ENCODE measurements around the gene IRF7. TPM values are rescaled to one million over a fixed set of nuclear protein-coding genes. Genes with fewer than 3 reads are reported as not detected.
"Not testable (repeated sequence)": the region's sequence is repeated elsewhere in the genome, so short reads cannot be mapped to it uniquely, and the experiment has no call there.

The IRF7 gene
- total and polyA plus RNA-seq, 12 donors: 0.81 to 87.6 (median 11.2) TPM

GRCh38 chr11:650482-650881 lies 34.7 kb upstream of the IRF7 start:
- Histone ChIP-seq H3K4me1 (replicated peaks in 1 of 2) (no peaks in the 10 kb centered on the region), H3K9me3 (replicated peaks in 1 of 3) (no peaks in the 10 kb centered on the region), H3K36me3 (replicated peaks in 1 of 2) (peaks cover 0 to 13% of the 10 kb centered on the region in 2 donors), H3K27me3 (no peaks in the 10 kb centered on the region), H3K27ac (no peak overlapping the region), H3K4me3 (no peak overlapping the region)
- TF ChIP-seq, protein P1, sequence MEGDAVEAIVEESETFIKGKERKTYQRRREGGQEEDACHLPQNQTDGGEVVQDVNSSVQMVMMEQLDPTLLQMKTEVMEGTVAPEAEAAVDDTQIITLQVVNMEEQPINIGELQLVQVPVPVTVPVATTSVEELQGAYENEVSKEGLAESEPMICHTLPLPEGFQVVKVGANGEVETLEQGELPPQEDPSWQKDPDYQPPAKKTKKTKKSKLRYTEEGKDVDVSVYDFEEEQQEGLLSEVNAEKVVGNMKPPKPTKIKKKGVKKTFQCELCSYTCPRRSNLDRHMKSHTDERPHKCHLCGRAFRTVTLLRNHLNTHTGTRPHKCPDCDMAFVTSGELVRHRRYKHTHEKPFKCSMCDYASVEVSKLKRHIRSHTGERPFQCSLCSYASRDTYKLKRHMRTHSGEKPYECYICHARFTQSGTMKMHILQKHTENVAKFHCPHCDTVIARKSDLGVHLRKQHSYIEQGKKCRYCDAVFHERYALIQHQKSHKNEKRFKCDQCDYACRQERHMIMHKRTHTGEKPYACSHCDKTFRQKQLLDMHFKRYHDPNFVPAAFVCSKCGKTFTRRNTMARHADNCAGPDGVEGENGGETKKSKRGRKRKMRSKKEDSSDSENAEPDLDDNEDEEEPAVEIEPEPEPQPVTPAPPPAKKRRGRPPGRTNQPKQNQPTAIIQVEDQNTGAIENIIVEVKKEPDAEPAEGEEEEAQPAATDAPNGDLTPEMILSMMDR (IDR thresholded peaks at IDR 0.05): no peak
- TF ChIP-seq POLR2A (IDR thresholded peaks at IDR 0.05): no peak
- intact Hi-C loops (cut with DNase I): no loop called here
- no peak for DNase-seq
- WGBS, 4 donors: 89 to 93% (median 91%) methylated on average over 9 to 10 of the region's 10 CpGs

DNA sequence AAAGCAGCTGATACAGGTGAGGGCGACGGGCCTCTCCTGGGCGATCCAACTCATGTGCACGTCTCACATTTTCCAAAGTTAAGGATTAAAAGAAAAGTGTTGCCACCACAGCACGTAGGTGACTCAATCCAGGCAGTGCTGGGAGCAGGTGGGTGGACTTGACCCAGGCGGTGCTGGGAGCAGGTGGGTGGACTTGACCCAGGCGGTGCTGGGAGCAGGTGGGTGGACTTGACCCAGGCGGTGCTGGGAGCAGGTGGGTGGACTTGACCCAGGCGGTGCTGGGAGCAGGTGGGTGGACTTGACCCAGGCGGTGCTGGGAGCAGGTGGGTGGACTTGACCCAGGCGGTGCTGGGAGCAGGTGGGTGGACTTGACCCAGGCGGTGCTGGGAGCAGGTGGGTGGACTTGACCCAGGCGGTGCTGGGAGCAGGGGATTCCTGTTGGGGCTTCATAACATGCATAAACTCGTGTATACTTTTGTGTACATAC lies 32.0 kb upstream of the IRF7 start:
- WGBS, 4 donors: 88 to 95% (median 93%) methylated on average over 8 to 10 of the region's 14 CpGs
- H3K9me3 ChIP-seq (replicated peaks in 1 of 3); H3K4me3 ChIP-seq; H3K4me1 ChIP-seq (replicated peaks in 1 of 2); H3K27ac ChIP-seq; DNase-seq; intact Hi-C loops (cut with DNase I); H3K27me3 ChIP-seq: not testable (repeated sequence)
- peaks cover 0 to 10% of the 10 kb centered on the region in 2 donors for H3K36me3 ChIP-seq (replicated peaks in 1 of 2)

GRCh38 chr11:646214-646613 lies 30.5 kb upstream of the IRF7 start:
- H3K4me1 ChIP-seq (replicated peaks in 1 of 2): no peaks in the 10 kb centered on the region
- no peak overlapping the region for H3K27ac ChIP-seq
- 85 to 93% (median 87%) methylated on average over 11 to 14 of the region's 14 CpGs for WGBS, 4 donors
- no peak overlapping the region for H3K4me3 ChIP-seq
- H3K36me3 ChIP-seq (replicated peaks in 1 of 2): peaks cover 0 to 12% of the 10 kb centered on the region in 2 donors
- H3K9me3 ChIP-seq (replicated peaks in 1 of 3): no peaks in the 10 kb centered on the region
- DNase-seq: no peak
- intact Hi-C loops (cut with DNase I): no loop called here
- no peaks in the 10 kb centered on the region for H3K27me3 ChIP-seq
- TF ChIP-seq POLR2A (IDR thresholded peaks at IDR 0.05): no peak
- TF ChIP-seq, protein P1 (IDR thresholded peaks at IDR 0.05): no peak

DNA sequence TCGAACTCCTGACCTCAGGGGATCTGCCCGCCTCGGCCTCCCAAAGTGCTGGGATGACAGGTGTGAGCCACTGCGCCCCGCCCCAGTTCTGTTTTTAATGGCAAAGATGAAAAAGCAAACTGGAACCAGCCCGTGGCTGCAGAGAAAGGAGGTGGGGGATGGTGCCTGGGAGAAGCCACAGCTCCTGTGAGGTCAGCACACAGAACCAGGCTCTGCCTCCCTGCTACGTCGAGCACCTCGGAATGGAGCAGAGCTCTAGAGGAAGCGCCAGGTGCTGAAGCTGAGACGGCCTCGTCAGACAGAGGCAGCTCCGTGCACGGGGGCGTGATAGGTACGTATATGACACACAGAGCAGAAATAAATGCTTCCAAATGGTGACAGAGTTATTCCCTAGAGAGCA lies 29.8 kb upstream of the IRF7 start:
- intact Hi-C loops (cut with DNase I): no loop called here

More for the DNA sequence above, 29.8 kb upstream of the IRF7 start:
- TF ChIP-seq POLR2A (IDR thresholded peaks at IDR 0.05): no peak
- TF ChIP-seq, protein P1 (IDR thresholded peaks at IDR 0.05): no peak
- Histone ChIP-seq H3K27me3 (no peaks in the 10 kb centered on the region), H3K36me3 (replicated peaks in 1 of 2) (peaks cover 0 to 6% of the 10 kb centered on the region in 2 donors), H3K4me1 (replicated peaks in 1 of 2) (no peaks in the 10 kb centered on the region), H3K4me3 (no peak overlapping the region), H3K27ac (no peak overlapping the region), H3K9me3 (replicated peaks in 1 of 3) (no peaks in the 10 kb centered on the region)
- 87 to 90% (median 88%) methylated on average over 11 to 16 of the region's 16 CpGs for WGBS, 4 donors
- DNase-seq: no peak

All from adrenal gland (tissue), 12 donors.